Measurements from ENCODE around the gene UBXN4.

DNA sequence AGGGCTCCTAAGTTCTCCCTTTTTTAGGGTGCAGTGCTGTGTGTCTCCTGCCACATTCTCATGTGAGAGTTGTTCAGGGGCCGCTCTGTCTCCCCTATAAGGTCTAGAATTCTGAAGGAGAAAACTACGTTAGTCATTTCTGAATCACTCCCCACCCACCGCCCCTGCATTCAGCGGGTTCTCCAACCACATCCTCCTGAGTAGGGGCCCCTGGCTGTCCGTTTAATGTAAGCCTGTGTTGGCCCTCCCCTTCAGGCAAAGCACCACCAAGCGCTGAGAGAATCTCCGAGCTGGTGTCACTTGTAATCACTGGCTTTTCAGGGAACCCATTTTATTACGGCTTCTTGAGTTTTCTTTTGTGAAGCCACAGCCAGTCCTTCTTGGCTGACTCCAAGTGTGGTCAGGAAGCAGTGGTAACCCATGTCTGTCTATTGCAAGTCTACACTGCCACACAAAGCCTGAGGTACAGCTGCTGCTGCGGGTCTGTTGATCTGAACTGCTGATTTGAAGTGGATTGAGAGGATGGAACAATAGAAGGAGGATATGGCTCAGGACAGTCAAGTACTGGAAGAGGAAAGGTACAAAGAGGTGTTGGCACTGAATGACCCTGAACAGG lies 78.5 kb downstream of the UBXN4 start:
- TF ChIP-seq, protein P1, sequence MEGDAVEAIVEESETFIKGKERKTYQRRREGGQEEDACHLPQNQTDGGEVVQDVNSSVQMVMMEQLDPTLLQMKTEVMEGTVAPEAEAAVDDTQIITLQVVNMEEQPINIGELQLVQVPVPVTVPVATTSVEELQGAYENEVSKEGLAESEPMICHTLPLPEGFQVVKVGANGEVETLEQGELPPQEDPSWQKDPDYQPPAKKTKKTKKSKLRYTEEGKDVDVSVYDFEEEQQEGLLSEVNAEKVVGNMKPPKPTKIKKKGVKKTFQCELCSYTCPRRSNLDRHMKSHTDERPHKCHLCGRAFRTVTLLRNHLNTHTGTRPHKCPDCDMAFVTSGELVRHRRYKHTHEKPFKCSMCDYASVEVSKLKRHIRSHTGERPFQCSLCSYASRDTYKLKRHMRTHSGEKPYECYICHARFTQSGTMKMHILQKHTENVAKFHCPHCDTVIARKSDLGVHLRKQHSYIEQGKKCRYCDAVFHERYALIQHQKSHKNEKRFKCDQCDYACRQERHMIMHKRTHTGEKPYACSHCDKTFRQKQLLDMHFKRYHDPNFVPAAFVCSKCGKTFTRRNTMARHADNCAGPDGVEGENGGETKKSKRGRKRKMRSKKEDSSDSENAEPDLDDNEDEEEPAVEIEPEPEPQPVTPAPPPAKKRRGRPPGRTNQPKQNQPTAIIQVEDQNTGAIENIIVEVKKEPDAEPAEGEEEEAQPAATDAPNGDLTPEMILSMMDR (IDR thresholded peaks at IDR 0.05) = no peak
- TF ChIP-seq POLR2A (IDR thresholded peaks at IDR 0.05) = no peak
